ENCODE data around the gene TICAM2.
A peak's percentile ranks its signal among the peaks of the same experiment; 100 is the strongest.

Gene TICAM2

DNA sequence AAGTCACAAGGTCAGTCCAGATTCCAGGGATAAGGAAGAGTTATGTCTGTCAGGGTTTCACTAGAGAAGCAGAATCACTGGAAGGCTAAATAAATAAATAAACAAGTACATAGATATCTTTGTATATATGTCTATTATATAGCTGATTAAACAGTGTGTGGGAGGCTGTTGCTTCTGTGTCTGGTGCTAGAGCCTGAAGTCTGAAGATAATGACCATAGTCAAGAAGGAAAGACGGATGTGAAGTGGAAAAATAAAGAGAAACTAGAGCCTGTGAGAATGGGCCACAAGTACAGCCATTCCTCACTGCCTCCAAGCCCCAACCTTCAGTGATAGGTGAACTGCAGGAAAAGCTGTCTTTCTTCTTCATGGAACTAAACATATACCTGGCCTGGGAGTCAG lies 27.6 kb upstream of the TICAM2 start:
- Histone ChIP-seq H3K9ac (ENCODE audit: low read length) (no peak overlapping the region), H3K4me1 (ENCODE audit: control insufficient read depth, insufficient read depth, low read length) (peaks cover 9% of the 10 kb centered on the region), H3K9me3 (ENCODE audit: control insufficient read depth, low read length) (no peaks in the 10 kb centered on the region)

DNA sequence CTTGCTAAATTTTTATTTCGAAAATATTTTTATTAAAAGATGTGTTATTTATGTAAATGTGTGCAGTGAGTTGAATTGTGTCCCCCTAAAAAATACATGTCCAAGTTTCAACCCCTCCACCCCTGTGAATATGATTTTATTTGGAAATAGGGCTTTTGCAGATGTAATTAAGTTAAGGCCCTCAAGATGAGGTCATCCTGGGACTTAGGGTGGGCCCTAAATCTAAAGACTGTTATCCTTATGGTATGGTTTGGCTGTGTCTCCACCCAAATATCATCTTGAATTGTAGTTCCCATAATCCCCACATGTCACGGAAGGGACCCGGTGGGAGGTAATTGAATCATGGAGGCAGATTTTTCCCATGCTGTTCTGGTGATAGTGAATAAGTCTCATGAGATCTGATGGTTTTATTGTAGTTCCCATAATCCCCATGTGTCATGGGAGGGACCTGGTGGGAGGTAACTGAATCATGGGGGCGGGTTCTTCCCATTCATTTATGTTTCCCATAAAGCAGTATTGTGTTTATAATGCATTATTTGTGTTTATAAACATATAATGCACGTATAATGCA lies 25.1 kb upstream of the TICAM2 start:
- Histone ChIP-seq H3K9me3 (ENCODE audit: control insufficient read depth, low read length) (no peaks in the 10 kb centered on the region), H3K27me3 (replicated peaks; ENCODE audit: control insufficient read depth, insufficient read depth, low read length) (no peaks in the 10 kb centered on the region), H3K4me1 (ENCODE audit: control insufficient read depth, insufficient read depth, low read length) (peaks cover 31% of the 10 kb centered on the region), H3K36me3 (ENCODE audit: control insufficient read depth, insufficient read depth, low read length, severe bottlenecking) (no peaks in the 10 kb centered on the region), H3K9ac (ENCODE audit: low read length) (no peak overlapping the region), H3K4me3 (ENCODE audit: low read length) (no peak overlapping the region)
- DNase-seq (ENCODE audit: low read depth): no peak

More for the DNA sequence above, 27.6 kb upstream of the TICAM2 start:
- Histone ChIP-seq H3K36me3 (ENCODE audit: control insufficient read depth, insufficient read depth, low read length, severe bottlenecking) (no peaks in the 10 kb centered on the region), H3K27me3 (replicated peaks; ENCODE audit: control insufficient read depth, insufficient read depth, low read length) (no peaks in the 10 kb centered on the region), H3K4me3 (ENCODE audit: low read length) (no peak overlapping the region)
- no peak for DNase-seq (ENCODE audit: low read depth)

DNA sequence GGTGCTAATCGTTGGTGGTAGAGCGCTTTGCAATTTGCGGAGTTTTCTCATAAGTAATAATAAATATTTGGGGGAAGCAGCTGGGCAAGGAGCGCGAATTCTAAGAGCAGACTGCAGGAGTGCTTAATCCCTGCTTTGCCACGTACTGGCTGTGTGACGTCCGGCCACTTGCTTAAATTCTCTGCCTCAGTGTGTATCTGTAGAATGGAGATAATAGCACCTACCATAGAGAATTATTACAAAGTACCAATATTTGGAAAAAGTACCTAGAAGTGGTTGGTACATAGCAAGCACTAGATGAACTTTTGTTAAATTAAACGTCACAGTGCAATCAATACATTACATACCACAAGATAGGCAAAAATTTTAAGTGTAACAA lies 24.2 kb upstream of the TICAM2 start:
- H3K27me3 ChIP-seq (replicated peaks; ENCODE audit: control insufficient read depth, insufficient read depth, low read length): no peaks in the 10 kb centered on the region
- peak overlapping the region; percentile 97 for H3K4me3 ChIP-seq (ENCODE audit: low read length)
- peaks cover 40% of the 10 kb centered on the region for H3K4me1 ChIP-seq (ENCODE audit: control insufficient read depth, insufficient read depth, low read length)
- DNase-seq (ENCODE audit: low read depth): no peak
- H3K36me3 ChIP-seq (ENCODE audit: control insufficient read depth, insufficient read depth, low read length, severe bottlenecking): no peaks in the 10 kb centered on the region
- H3K9ac ChIP-seq (ENCODE audit: low read length): peak overlapping the region; percentile 97
- H3K9me3 ChIP-seq (ENCODE audit: control insufficient read depth, low read length): no peaks in the 10 kb centered on the region

DNA sequence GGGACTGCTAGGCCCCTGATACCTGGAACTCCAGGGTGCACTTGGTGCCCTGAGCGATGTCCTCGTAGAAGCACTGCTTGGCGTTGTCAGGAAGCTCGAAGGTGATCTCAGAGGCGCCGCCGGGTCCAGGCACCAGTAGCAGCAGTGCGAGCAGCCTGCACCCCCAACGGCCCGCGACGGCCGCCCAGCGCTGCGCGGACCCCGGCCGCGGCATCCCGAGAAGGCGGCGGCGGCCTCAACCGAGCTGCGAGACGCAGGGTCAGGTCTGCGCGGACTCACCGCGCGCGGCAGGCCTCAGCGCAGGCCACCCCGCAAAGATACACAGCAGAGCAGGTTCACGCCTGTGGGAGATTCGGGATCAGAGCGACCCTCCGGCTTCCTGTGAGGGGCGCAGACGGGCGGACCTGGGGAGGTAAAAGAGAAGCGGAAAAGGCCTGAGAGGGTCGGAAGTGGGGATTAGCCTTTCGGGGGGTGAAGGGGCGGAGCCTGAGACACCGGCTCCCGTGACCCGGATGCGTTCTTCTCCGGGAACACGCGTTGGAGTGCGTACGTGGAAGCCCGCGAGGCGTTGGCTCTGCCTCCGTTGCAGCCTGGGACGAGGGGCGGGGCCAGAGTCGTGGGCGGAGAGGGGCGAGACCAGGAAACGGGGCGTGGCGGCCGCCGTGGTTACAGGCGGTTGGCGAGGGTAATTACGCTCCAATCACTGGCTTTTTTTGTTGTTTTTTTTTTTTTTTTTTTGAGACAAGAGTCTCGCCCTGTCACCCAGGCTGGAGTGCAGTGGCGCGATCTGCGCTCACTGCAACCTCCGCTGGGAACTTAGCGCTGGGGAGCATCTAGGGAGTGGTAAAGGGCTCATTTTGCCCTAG lies 23.5 kb upstream of the TICAM2 start, which contains the start of gene TMED7:
TSS of gene TMED7 (minus strand) at position 458 of the 866 bp plus-strand sequence. CDS start at position 214, 244 bp downstream.
- Histone ChIP-seq H3K9me3 (ENCODE audit: control insufficient read depth, low read length) (no peaks in the 10 kb centered on the region), H3K36me3 (ENCODE audit: control insufficient read depth, insufficient read depth, low read length, severe bottlenecking) (no peaks in the 10 kb centered on the region), H3K27me3 (replicated peaks; ENCODE audit: control insufficient read depth, insufficient read depth, low read length) (no peaks in the 10 kb centered on the region), H3K4me3 (ENCODE audit: low read length) (peak within 1 kb of the TSS; percentile 97), H3K9ac (ENCODE audit: low read length) (peak within 1 kb of the TSS; percentile 97), H3K4me1 (ENCODE audit: control insufficient read depth, insufficient read depth, low read length) (peaks cover 42% of the 10 kb centered on the region)
- DNase-seq (ENCODE audit: low read depth): peak; percentile 100

DNA sequence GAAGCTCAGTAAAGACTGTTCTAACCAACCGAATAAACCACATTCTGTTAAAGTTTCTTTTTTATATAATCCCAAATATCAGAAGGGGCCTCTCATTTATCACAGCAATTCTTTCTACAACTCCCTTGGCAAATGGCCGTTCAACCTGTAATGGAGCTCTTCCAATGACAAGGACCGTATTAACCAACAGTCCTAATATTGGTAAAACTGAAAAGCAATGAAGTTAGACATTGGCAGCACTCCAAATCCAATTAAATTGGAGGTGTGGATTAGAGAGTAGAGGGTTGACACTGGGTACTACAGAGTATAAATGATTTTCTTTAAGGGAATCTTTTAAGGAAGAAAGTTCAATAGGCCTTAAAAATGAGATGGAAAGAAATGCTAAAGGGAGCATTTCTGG lies 22.7 kb upstream of the TICAM2 start:
- Histone ChIP-seq H3K9ac (ENCODE audit: low read length) (peak overlapping the region; percentile 97), H3K9me3 (ENCODE audit: control insufficient read depth, low read length) (no peaks in the 10 kb centered on the region), H3K4me1 (ENCODE audit: control insufficient read depth, insufficient read depth, low read length) (peaks cover 42% of the 10 kb centered on the region), H3K36me3 (ENCODE audit: control insufficient read depth, insufficient read depth, low read length, severe bottlenecking) (peaks cover 6% of the 10 kb centered on the region), H3K4me3 (ENCODE audit: low read length) (peak overlapping the region; percentile 97), H3K27me3 (replicated peaks; ENCODE audit: control insufficient read depth, insufficient read depth, low read length) (no peaks in the 10 kb centered on the region)
- DNase-seq (ENCODE audit: low read depth): peak; percentile 37

DNA sequence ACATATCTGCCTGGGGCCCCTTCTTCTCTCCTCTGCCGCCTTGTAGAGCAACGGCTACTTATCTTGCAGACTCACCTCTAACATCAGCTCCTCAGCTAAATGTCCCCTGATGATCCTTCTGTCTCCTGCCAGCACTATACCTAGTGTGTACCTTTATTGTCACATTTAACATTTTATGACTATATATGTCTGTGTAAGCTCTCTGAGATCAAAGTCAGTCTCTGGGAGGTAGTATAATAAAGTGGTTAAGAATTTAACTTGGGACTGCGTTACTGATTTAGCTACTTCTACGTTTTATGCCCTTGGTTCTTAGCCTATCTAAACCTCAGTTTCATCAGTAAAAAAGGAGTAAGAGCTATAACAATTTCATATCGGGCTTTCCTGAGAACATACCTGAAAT lies 21.4 kb upstream of the TICAM2 start:
- peak overlapping the region; percentile 97 for H3K4me3 ChIP-seq (ENCODE audit: low read length)
- H3K9ac ChIP-seq (ENCODE audit: low read length): peak overlapping the region; percentile 97
- no peaks in the 10 kb centered on the region for H3K9me3 ChIP-seq (ENCODE audit: control insufficient read depth, low read length)
- H3K4me1 ChIP-seq (ENCODE audit: control insufficient read depth, insufficient read depth, low read length): peaks cover 42% of the 10 kb centered on the region
- no peaks in the 10 kb centered on the region for H3K27me3 ChIP-seq (replicated peaks; ENCODE audit: control insufficient read depth, insufficient read depth, low read length)
- DNase-seq (ENCODE audit: low read depth): no peak
- peaks cover 20% of the 10 kb centered on the region for H3K36me3 ChIP-seq (ENCODE audit: control insufficient read depth, insufficient read depth, low read length, severe bottlenecking)

DNA sequence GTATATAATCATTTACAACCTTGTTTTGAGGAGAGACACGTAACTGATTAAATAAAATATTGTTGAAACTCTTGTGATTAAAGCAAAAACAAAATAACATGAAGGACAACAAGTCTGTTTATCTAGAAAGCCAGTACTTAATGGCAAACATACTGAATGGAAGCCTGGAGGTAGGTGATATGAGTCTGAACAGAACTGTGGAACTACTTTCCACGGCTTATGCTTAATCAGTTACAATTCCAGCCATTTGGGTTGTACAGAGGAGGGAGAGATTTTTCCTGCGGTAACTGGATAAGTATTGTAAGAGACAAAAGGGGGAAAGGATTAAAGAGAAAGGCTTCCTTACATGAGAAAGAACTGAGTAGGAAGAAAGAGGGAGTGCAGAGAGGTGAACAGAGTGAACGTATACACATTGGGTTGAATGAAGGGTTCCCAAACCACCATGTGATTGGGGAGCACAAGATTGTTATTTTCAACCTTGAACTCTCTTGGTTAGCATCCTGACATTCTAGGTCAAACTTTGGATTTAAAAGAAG lies 19.2 kb upstream of the TICAM2 start:
- H3K27me3 ChIP-seq (replicated peaks; ENCODE audit: control insufficient read depth, insufficient read depth, low read length): no peaks in the 10 kb centered on the region
- no peak overlapping the region for H3K9ac ChIP-seq (ENCODE audit: low read length)
- no peak for DNase-seq (ENCODE audit: low read depth)
- H3K4me3 ChIP-seq (ENCODE audit: low read length): no peak overlapping the region
- H3K4me1 ChIP-seq (ENCODE audit: control insufficient read depth, insufficient read depth, low read length): peaks cover 39% of the 10 kb centered on the region
- no peaks in the 10 kb centered on the region for H3K9me3 ChIP-seq (ENCODE audit: control insufficient read depth, low read length)
- peaks cover 40% of the 10 kb centered on the region for H3K36me3 ChIP-seq (ENCODE audit: control insufficient read depth, insufficient read depth, low read length, severe bottlenecking)

DNA sequence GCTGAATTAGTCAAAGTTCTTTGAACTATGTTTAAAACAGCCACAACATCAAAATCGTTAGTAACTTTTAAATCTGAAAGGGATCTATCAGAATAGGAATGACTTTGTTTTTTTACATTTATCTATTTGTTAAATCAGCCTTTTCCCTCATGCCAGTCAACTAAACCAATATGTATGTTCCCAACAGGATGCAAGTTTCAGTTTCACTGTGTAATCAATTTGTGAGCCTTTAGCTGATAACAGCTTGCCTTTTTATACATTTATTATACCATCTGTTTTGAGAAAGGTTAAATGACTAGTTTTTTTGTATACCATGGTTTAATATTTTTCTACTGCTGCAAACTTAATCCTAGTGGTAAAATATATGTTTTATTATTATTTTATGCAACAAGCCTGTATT lies 14.6 kb upstream of the TICAM2 start:
- H3K4me1 ChIP-seq (ENCODE audit: control insufficient read depth, insufficient read depth, low read length): peaks cover 7% of the 10 kb centered on the region
- H3K9me3 ChIP-seq (ENCODE audit: control insufficient read depth, low read length): no peaks in the 10 kb centered on the region
- no peak for DNase-seq (ENCODE audit: low read depth)
- no peak overlapping the region for H3K9ac ChIP-seq (ENCODE audit: low read length)
- no peak overlapping the region for H3K4me3 ChIP-seq (ENCODE audit: low read length)
- no peaks in the 10 kb centered on the region for H3K27me3 ChIP-seq (replicated peaks; ENCODE audit: control insufficient read depth, insufficient read depth, low read length)
- H3K36me3 ChIP-seq (ENCODE audit: control insufficient read depth, insufficient read depth, low read length, severe bottlenecking): peaks cover 80% of the 10 kb centered on the region

DNA sequence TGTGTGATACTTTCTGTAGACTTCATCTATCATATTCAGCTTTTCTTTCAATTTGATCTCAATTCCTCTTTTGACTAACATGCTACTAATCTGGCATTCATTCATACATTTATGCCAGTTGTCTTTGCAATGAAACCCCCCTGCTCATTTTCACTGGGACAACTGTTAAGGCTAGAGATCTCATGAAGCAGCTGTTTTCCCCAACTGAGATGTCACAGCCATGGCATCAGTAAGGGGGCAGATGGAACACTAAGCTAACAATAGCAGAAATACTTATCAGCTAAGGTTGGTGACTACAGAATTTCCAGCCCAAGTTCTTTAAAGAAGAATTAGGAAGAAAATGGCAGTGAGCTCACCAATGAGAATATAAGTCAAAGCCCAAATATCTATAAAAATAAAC lies 14.2 kb upstream of the TICAM2 start:
- no peaks in the 10 kb centered on the region for H3K27me3 ChIP-seq (replicated peaks; ENCODE audit: control insufficient read depth, insufficient read depth, low read length)
- no peak overlapping the region for H3K9ac ChIP-seq (ENCODE audit: low read length)
- no peak overlapping the region for H3K4me3 ChIP-seq (ENCODE audit: low read length)
- DNase-seq (ENCODE audit: low read depth): no peak
- H3K4me1 ChIP-seq (ENCODE audit: control insufficient read depth, insufficient read depth, low read length): peaks cover 3% of the 10 kb centered on the region
- peaks cover 81% of the 10 kb centered on the region for H3K36me3 ChIP-seq (ENCODE audit: control insufficient read depth, insufficient read depth, low read length, severe bottlenecking)
- H3K9me3 ChIP-seq (ENCODE audit: control insufficient read depth, low read length): no peaks in the 10 kb centered on the region

DNA sequence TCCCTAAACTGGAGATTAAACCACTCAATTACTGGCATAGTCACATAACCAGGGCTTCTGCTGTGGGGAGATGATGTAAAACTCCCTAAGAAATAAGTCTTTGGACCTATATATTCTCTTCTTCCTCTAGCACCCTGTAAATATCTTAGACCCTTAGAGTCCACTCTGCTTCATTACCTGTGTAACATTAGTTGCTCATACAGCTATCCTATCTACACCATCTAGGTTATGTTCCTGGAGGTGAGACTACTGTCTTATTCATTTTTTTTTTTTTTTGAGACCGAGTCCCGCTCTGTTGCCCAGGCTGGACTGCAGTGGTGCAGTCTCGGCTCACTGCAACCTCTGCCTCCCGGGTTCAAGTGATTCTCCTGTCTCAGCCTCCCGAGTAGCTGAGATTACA lies 9.6 kb upstream of the TICAM2 start:
- Histone ChIP-seq H3K9me3 (ENCODE audit: control insufficient read depth, low read length) (no peaks in the 10 kb centered on the region), H3K4me3 (ENCODE audit: low read length) (no peak overlapping the region), H3K4me1 (ENCODE audit: control insufficient read depth, insufficient read depth, low read length) (no peaks in the 10 kb centered on the region), H3K9ac (ENCODE audit: low read length) (no peak overlapping the region), H3K27me3 (replicated peaks; ENCODE audit: control insufficient read depth, insufficient read depth, low read length) (no peaks in the 10 kb centered on the region), H3K36me3 (ENCODE audit: control insufficient read depth, insufficient read depth, low read length, severe bottlenecking) (peaks cover 68% of the 10 kb centered on the region)
- no peak for DNase-seq (ENCODE audit: low read depth)

DNA sequence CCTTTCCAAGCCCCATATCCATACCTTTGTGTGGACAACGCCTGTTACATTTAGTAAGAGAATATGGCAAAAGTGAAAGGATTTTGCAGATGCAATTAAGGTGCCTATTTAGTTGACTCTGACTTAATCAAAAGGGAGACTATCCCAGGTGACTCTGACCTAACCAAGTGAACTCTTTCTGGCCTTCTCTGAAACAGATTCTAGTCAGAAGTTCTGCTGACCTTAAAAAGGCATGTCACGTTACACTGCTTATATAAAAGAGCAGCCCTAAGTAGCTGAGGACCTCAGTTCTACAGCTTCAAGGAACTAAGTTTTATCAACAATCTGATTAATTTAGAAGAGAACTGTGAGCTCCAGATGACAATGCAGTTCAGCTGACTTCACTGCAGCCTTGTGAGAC lies 5.7 kb upstream of the TICAM2 start:
- Histone ChIP-seq H3K27me3 (replicated peaks; ENCODE audit: control insufficient read depth, insufficient read depth, low read length) (no peaks in the 10 kb centered on the region), H3K9ac (ENCODE audit: low read length) (no peak overlapping the region), H3K4me3 (ENCODE audit: low read length) (no peak overlapping the region), H3K36me3 (ENCODE audit: control insufficient read depth, insufficient read depth, low read length, severe bottlenecking) (peaks cover 47% of the 10 kb centered on the region), H3K4me1 (ENCODE audit: control insufficient read depth, insufficient read depth, low read length) (peaks cover 2% of the 10 kb centered on the region), H3K9me3 (ENCODE audit: control insufficient read depth, low read length) (no peaks in the 10 kb centered on the region)
- DNase-seq (ENCODE audit: low read depth): no peak
